ENCODE measurements around the gene RNF152. TPM values are rescaled to one million over a fixed set of nuclear protein-coding genes. Genes with fewer than 3 reads are reported as not detected.

Gene RNF152
- total RNA-seq (10 to 100 TPM in 7 of 9 donors, 1 to 10 TPM in 2; 4.8 to 31.1 (median 17.5) TPM), polyA plus RNA-seq (1 to 10 TPM; 1.5 to 3.5 (median 2.7) TPM)
- long read RNA-seq, donor 1 = 0 reads
- long read RNA-seq, donor 2 = 0 reads
- long read RNA-seq, donor 3, partial matches to known transcripts = 0 of 1 reads
- long read RNA-seq, donor 3, other reads (novel, unspliced or antisense) = 0 of 1 reads
- long read RNA-seq, donor 4, partial matches to known transcripts = 0 of 1 reads
- long read RNA-seq, donor 4, other reads (novel, unspliced or antisense) = 1 of 1 reads
- long read RNA-seq, donor 5, partial matches to known transcripts = 0 of 3 reads
- long read RNA-seq, donor 5, other reads (novel, unspliced or antisense) = 1 of 3 reads
- long read RNA-seq, donor 6 = 0 reads
- long read RNA-seq, donor 7 = 0 reads
- long read RNA-seq, donor 8 = 0 reads
- long read RNA-seq, donor 9, full-length matches to known transcripts = 1 of 1 reads
- long read RNA-seq, donor 9, partial matches to known transcripts = 0 of 1 reads
- long read RNA-seq, donor 9, other reads (novel, unspliced or antisense) = 0 of 1 reads
- long read RNA-seq, donor 10 = 0 reads

DNA sequence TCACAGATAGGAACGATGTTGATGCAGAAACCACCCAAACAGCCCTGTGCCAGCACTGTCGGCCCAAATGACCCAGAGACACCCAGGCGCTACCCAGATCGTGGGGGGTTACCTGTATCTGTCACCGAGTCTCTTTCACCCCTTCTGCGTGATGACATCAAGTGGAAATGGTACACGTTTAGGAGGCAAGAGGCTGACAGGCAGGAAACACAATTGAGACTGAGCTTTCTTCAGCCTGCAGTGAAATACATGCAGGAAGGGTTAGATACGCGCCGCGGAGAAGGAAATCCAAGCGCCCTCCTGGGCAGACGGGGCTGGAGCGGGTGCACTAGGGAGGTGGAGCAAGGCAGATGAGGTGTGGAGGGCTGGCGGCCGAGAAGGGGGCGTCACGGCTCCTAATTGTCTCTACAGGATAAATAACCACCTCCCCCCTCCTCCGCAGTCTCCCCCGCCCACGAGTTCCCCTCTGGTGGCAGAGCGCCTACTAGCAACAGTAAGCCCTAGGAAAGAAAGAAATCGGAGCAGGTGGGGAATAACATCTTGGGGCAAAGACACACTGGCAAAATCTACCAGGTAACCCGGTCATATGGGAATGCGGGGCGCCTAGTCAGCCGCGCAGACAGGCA, at the start of gene RNF152:
RNF152 (minus strand) TSS at position 325 of the 626 bp plus-strand sequence. CDS start 76,544 bp downstream, outside the sequence.
- DNase-seq = peak; percentile 21 to 73 (median 39)
- Histone ChIP-seq H3K27ac (peak within 1 kb of the TSS in 3 of 5 donors; percentile 67 to 90 (median 82)), H3K27me3 (no peaks in the 10 kb centered on the region), H3K4me1 (replicated peaks in 1 of 2) (peaks cover 21 to 27% of the 10 kb centered on the region in 2 donors), H3K4me3 (peak within 1 kb of the TSS; percentile 3 to 76 (median 62)), H3K9me3 (replicated peaks in 1 of 3) (no peaks in the 10 kb centered on the region), H3K36me3 (replicated peaks in 1 of 2) (no peaks in the 10 kb centered on the region)
- intact Hi-C loops (cut with DNase I) = loop anchor here in 1 of 2 donors (2.0 kb wide), 1 partner anchor 256 kb away; no protein-coding TSS in a partner anchor
- TF ChIP-seq CTCF (IDR thresholded peaks at IDR 0.05) (peak in 2 of 6 experiments; percentile 13 to 18), POLR2A (IDR thresholded peaks at IDR 0.05) (no peak)
- WGBS, 4 donors = 1 to 3% (median 2%) methylated on average over 24 to 28 of the region's 28 CpGs

GRCh38 chr18:61941948-61942471, 49.2 kb upstream of the RNF152 start:
- no peak overlapping the region for H3K4me3 ChIP-seq
- intact Hi-C loops (cut with DNase I) = no loop called here
- no peak for DNase-seq
- TF ChIP-seq POLR2A (IDR thresholded peaks at IDR 0.05) (no peak), CTCF (IDR thresholded peaks at IDR 0.05) (no peak)
- no peaks in the 10 kb centered on the region for H3K4me1 ChIP-seq (replicated peaks in 1 of 2)
- no peak overlapping the region for H3K27ac ChIP-seq
- H3K9me3 ChIP-seq (replicated peaks in 1 of 3) = no peaks in the 10 kb centered on the region
- 76 to 94% (median 90%) methylated on average over 1 of the region's 1 CpG for WGBS, 4 donors
- no peaks in the 10 kb centered on the region for H3K36me3 ChIP-seq (replicated peaks in 1 of 2)
- H3K27me3 ChIP-seq = no peaks in the 10 kb centered on the region

DNA sequence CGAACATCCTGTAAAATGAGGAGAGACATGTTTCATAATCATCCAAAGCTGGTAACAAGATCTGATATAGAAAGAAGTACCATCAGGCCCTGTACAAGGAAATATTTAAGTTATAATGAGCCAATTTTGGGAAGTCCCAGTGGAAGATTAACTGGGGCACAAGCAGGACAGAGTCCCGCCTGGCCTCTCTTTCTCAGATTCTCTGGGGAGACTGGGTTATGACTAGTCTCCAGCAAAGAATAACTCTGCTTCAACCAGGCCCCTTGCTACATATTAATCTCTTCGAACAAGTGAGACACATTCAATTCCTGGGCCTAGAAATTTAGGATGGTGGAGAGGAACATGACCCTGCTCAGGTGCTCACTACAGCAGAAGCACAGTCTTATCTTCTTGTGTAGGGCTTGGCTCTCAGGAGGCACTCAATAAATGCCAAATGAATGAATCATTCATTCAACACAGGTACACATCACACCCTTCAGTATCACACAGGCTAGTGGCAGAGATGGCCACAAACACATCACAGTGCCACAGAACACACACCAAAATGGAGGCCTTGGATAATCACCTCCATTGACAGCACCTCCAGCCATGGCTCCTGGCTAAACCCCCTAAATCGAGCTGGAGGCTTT, 46.4 kb upstream of the RNF152 start:
- intact Hi-C loops (cut with DNase I) = no loop called here
- Histone ChIP-seq H3K4me3 (no peak overlapping the region), H3K27ac (no peak overlapping the region), H3K4me1 (replicated peaks in 1 of 2) (no peaks in the 10 kb centered on the region), H3K36me3 (replicated peaks in 1 of 2) (no peaks in the 10 kb centered on the region), H3K27me3 (no peaks in the 10 kb centered on the region), H3K9me3 (replicated peaks in 1 of 3) (no peaks in the 10 kb centered on the region)
- no peak for DNase-seq
- TF ChIP-seq POLR2A (IDR thresholded peaks at IDR 0.05) (no peak), CTCF (IDR thresholded peaks at IDR 0.05) (no peak)
- 70 to 81% (median 73%) methylated on average over 4 of the region's 4 CpGs for WGBS, 4 donors

GRCh38 chr18:61935362-61935761, 42.6 kb upstream of the RNF152 start:
- H3K36me3 ChIP-seq (replicated peaks in 1 of 2) = no peaks in the 10 kb centered on the region
- no peak for TF ChIP-seq CTCF (IDR thresholded peaks at IDR 0.05)
- no peak for TF ChIP-seq POLR2A (IDR thresholded peaks at IDR 0.05)
- H3K27ac ChIP-seq = no peak overlapping the region
- no peaks in the 10 kb centered on the region for H3K4me1 ChIP-seq (replicated peaks in 1 of 2)
- 53 to 70% (median 66%) methylated on average over 3 of the region's 3 CpGs for WGBS, 4 donors
- H3K9me3 ChIP-seq (replicated peaks in 1 of 3) = no peaks in the 10 kb centered on the region
- no peaks in the 10 kb centered on the region for H3K27me3 ChIP-seq
- DNase-seq = no peak
- H3K4me3 ChIP-seq = no peak overlapping the region
- intact Hi-C loops (cut with DNase I) = no loop called here

Measured in adrenal gland (tissue), 19 donors.